GM18868 (cell line): ENCODE measurements around the gene PLEKHA7.

Source experiments
- ATAC-seq: cut with Tn5 transposase; IDR thresholded peaks from one replicate; pipeline ENCODE4 v1.9.1; 2021; ENCODE audit warnings: mild to moderate bottlenecking, moderate library complexity; ENCODE audit not compliant: unreplicated experiment

Gene PLEKHA7

DNA sequence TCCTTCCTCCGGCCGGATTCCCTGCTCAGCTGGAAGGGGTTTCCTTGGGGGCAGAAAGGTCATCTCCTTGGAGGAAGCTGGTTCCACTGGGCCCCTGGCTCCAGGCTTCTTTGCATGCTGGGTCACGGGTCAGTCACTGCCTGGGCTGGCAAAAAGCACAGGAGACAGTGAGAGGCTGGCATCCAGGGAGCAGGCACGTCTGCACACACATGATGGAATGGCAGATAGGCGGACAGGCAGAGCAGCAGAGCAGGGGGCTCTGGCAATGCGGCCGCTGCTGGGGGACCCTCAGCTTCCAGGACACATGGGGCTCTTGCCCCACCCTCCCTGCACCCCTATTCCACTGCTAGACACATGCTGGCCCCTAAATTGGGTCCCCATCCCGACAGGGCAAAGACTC lies 235.3 kb downstream of the PLEKHA7 start:
- no peak for ATAC-seq

DNA sequence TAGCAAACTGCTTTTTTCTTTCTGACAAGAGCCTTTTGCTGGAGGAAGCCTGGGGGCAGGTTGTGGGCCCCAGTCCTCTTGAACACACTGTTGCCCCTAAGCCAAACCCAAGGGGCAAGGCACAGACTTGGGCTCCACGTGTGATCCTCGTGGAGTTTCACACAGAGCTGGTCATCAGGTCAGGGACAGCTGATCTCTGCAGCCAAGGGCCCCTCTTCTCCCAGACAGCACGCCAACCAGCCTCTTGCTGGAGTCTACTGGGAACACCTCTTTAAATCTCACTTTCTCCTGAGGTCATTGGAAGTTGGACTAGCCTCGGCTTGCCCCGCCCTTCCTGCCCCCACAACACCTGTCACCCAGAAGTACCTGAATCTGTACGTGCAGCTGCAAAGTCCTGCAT lies 235.9 kb downstream of the PLEKHA7 start:
- no peak for ATAC-seq

DNA sequence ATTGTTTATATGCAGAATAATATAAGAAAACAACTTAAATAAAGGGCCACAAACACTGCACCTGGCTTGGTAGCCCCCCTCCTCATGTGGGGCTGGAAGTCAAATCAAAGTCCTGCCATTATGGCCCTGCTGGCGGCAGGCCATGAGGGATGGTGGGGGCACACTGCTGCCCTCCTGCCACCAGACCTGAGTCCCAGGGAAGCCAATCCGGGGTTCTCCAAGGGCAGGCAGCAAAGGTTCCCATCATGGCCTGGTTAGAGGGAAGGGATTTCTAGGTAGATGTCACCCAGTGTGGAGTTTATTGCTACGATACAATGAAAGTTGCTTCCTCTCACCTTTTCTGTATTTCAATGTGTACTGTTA lies 236.6 kb downstream of the PLEKHA7 start:
- no peak for ATAC-seq

DNA sequence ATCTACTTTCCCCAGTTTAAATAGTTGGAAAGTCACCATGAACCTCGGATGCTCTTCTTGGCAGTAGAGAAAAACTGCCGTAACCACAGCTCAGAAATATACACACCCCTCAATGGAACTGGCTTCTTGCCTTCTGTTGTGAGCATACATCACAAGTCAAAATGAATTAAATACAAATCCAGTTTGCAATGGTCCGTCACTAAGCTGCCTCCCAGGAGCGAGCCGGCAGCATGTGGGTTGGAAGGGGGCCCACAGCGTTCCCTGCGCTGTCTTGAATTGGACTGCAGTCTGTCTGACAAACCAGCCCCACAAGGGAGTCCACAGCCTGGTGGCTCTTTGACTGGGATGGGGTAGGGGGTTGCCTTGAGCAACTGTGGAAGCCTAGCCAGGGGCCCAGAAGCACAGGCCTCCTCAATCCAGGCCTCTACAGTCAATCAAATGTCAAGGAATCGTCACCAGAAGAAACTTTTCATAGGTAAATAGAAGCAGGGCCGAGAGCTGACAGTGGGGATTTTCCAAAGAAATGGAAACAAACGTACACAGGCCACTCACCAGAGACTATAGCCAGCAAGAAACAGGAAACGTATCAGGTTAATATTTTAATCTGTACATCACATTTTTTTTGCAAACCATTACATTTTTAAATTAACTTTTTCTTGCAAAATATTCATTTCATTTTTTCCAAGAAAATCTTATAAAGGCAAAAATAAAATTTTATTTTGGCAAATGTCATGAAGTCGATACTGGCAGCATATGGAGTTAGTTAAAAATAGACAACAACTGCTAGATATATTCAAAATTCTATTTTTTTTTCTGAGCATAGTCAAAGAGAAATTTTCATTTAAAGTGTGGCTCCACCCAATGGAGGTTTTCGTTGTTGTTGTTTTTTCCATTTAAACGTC lies 237.3 kb downstream of the PLEKHA7 start:
- ATAC-seq: no peak

DNA sequence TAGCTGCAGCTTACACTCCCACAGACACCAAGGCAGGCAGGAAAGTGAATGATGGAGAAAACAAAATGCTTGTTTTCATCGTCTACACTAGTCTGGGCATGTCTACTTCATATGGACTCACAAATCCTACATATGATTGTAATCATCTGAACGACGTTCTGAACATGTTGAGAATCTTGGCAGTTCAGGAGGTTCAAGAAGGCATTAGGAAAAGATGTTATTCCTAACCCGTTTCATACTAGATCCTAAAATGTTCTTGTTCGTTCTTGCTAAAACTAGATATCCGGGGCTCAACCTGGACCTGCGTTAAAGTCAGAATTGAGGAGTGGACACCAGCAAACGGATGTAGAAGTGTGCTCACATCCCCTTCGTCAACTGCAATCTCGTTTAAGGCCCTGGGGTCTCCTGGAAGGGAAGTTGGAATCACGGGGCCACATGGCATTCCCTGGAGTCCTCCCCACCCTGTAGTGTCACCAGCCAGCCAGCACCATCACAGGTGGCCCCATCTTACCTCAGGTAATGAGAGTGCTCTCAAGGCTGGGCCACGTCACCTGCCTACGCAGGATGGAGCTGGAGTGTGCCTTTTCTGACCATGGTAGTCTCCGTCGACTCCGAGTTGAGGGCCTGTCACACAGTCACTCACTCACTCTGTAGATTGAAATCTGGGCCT lies 238.5 kb downstream of the PLEKHA7 start:
- ATAC-seq: no peak

DNA sequence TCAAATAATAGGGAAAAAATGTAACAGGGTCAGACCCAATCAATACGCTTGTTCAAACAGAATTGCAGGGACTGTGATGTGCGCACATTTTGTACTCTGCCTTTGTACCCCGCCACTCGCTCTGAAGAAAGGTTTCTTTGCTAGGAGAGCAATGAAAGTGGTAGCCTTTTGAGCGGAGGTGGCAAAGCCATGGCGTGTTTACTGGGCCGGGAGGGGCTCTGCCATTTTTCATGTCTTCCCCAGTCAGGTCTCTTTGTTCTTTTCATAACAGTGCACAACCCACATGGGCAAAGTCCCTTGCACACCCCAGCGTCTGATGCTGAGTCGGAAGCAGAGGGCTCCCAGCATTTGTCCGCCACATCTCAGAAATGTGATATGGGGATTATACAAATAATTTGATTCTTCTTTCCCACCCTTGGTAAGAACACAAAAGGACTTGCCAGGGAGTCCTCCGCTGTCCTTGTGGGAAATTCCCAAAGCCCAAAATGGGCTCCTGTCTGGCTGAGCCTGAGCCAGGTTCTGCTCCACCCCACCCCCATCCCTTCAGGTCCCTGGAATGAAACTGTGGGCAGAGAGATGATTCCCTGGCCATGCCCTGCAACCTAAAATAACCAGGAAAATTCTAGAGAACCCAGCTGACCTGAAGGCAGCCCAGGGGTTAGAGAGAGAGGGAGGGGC lies 239.1 kb downstream of the PLEKHA7 start:
- no peak for ATAC-seq

DNA sequence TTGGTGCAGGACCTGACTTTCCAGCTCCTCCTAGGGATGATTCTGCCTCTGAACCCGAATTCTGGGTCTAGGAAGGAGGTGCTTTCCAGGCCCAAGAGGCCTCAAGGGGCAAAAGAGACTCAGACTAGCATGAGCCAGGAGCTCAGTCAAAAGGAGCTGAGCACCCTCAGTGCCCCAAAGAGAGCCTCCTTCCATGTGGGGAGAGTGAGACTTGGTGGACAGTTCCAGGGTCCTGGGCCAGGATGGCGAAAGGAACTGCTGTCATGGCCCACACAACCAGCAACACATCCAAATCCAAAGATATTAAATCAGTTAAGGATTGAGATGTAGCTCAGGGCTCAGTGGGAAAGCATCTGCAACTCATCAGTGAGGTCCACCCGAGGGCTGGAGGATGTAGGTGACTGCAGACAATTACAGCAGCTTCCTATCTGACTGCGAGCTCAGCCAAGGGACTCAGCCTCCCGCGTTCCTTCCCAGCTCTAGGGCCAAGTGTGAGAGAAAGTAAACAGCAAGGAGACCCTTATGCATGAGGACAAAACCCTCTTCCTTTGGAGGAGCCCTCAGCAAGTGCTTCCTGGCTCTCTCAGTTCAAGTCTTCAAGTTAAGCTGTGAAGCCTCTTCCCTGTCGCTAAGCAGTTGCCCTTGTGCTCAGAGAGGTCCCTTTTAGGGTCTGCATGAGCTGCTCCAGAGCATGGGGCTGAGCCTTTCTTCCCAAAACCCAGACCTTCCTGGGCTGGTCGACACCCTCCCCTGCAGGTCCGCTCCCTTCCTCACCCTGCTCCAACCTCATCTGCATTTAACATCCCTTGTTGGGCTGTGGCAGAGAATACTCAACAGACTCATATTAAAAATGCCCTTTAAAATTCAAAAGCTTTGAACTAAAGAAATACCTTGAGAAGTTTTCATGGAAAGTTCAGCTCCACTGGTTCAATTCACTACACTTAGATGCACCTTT lies 240.0 kb downstream of the PLEKHA7 start:
- ATAC-seq: no peak

DNA sequence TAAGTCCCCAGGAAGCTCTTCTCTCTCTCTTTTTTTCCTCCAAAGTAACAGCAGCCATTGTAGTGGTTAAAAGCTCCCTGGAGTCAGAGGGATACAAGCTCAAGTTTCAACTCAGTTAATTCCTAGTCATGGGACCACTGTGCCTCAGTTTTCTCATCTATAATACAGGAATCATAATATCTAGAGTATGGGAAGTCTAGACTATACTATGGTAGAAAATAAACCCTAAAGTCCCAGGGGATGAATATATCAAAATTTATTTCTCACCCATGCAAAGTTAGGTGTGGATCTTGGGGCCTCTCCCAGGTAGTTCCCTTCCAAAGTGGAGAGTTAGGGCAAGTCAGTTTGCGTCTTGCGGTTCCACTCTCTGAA lies 242.1 kb downstream of the PLEKHA7 start:
- no peak for ATAC-seq

DNA sequence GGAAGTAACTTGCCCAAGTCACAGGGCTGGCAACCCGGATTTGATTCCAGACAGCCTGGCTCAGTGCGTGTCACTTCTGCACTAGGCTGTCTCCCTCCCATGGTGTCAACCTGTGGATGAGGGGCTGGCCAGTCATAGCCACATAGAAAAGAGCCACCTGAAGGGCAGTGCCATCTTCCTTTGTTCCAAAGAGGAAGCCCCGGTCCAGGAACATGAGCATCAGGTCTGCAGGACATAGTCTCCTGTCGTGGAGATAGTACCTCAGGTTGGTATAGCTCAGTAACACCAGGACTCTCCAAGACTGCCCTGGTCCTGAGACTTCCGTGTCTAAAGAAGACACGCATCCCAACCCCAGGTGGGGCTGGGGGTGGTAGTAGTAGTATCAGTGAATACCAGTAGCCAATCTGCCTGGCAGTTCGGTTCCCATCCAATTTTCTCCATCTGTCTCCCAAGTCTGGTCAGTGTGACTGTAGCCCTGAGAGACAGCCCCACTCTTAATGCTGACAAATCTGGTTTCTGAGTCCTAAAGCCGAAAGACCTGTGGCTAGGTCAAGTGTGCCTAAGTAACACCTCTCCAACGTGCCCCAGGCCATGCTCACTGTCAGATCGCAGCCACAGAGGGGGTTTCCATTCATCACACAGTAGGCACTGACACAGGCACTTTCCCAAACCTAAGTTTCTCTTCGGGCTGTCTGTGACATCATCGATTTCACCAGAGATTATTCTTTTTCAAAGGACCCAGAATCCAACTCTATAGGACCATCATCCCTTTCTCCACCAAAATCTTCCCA lies 242.7 kb downstream of the PLEKHA7 start:
- peak; percentile 67 for ATAC-seq

DNA sequence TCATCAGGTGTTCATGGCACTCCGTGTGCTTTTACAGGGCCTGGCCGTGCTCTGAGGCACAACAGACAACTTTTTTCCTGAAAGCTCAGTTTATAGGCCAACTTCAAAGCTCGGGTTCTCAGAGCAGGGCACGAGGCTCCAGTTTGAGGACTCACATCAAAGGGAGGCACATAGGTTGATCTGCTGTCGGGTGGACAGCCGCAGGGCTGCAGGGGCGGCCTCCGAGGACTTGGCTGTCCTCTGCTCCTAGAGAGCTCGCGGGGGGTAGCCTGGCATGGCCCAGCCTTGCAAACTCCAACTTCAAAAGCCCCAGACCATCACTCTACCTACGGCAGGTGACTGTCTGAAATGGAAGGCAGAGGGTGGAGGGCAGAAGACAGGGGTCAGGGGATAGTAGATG lies 244.2 kb downstream of the PLEKHA7 start:
- ATAC-seq: no peak

DNA sequence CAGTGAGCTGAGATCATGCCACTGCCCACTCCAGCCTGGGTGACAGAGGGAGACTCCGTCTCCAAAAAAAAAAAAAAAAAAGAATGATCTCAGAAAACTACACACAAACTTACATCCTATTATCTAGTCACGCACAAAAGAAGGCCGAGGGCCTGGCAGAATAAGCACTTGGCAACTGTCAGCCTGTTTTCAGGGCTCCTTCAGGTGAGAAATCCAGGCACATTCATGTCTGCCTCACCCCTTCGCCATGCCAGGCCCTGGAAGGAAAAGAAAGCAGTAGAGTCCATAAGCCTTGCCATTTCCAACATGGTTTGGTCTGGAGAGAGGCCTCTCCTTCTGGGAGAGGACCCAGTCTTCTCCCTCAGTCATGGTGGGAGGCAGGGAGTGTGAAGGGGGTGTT lies 244.8 kb downstream of the PLEKHA7 start:
- no peak for ATAC-seq

DNA sequence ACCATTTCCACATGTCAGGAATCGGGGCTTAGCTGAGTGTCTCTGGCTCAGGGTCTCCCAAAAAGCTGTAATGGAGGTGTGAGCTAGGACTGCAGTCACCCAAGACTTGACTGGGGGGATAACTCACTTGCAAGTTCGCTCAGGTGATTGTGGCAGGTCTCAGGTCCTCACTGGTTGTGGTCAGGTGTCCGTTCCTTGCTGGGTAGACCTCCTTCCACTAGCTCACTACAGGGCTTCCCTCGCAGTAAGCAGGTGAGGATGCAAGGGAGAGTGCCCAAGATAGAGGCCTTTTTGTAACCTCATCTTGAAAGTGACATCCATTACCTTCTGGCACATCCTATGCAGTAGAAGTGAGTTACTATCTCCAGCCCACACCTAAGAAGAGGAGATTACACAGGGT lies 246.3 kb downstream of the PLEKHA7 start:
- ATAC-seq: no peak

DNA sequence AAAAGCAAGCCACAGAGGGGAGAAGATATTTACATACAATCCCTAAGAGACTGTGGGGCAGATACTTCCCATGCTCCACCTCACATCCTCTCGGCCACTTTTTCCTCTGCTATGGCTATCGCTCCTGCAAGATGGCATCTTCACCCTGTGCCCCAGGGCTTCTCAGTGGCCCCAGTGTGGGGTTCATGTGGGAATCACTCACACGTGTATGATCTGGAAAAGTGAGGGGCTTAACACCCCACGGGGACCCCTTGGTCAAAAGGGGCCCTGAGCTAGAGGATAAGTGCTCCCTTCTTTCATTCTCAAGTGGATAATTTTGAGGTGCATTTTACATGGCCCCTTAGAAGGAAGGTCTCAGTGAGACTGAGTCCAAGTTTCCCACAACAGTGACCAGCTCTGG lies 247.1 kb downstream of the PLEKHA7 start:
- no peak for ATAC-seq

DNA sequence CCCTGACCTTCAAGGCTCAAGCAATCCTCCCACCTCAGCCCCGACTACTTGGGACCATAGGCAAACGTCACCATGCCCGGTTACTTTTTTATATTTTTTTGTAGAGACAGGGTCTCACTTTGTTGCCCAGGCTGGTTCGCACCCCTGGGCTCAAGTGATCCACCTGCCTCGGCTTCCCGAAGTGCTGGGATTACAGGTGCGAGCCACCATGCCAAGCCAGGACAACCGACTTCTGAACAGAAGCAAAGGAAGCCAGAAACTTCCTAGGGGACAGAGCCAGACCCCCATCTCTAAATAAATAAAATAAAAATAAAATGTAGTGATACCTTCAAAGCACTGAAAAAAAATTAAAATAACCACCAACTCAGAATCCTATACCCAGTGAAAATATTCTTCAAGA lies 249.3 kb downstream of the PLEKHA7 start:
- ATAC-seq: no peak

DNA sequence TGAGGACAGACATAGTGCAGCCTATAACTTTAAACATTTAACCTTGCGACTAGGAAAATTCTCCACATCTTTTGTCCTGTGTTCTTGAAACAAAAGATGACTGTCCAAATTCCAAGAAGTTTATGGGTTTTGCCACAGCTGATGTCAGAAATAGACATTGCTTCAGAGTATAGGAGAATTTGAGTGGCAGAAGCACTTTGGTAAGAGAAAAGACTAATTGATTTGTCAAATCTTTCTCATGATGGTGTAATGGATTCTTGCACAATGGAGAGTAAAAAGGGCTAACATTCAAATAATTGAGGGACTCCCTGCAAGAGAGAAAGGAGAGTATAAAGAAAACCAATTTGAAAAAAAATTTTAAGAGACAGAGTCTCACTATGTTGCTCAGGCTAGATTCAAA lies 250.5 kb downstream of the PLEKHA7 start:
- no peak for ATAC-seq

DNA sequence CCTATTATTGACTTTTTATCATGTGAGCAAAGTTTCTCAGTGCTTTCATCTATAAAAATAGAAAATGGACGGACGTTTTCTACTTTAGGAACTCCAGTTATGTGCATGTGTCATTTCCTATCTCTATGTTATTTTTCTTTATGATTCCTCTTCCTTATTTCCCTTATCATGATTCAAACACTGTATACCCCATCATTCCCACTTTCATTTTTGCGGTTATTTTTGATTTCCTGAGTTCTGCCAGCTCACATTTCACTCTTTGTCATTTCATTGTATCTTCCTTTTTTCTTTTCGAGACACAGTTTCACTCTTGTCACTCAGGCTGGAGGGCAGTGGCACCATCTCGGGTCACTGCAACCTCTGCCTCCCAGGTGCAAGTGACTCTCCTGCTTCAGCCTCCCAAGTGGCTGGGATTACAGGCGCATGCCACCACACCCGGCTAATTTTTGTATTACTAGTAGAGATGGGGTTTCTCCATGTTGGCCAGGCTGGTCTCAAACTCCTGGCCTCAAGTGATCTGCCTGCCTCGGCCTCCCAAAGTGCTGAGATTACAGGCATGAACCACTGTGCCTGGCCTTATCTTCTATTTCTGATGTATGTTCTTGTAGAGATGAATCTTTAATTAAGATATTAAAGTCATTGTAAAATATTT lies 254.2 kb downstream of the PLEKHA7 start:
- no peak for ATAC-seq

DNA sequence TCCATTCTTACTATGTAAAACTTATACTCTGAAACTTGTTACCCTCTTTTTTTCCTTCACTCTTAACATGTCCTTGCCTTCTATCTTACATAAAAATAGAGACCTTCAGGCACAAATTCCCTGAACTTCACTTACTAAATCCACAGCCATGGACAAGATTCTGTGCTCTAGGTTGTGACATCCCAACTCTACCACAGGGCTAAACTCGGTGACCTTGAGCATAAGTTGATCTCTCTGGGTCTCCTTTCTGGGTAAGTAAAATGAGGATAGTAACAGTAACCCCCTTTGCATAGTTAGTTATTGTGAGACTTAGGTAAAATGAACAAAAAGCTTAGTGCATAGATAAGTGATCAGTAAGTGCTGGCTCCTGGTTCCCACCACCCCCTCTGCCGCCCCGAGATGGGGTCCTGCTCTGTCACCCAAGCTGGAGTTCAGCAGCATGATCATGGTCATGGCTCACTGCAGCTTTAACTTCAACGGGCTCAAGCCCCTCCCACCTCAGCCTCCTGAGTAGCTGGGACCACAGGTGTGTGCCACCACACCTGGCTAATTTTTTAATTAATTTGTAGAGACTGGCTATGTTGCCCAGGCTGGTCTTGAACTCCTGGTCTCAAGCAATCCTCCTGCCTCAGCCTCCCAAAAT lies 255.7 kb downstream of the PLEKHA7 start:
- no peak for ATAC-seq

DNA sequence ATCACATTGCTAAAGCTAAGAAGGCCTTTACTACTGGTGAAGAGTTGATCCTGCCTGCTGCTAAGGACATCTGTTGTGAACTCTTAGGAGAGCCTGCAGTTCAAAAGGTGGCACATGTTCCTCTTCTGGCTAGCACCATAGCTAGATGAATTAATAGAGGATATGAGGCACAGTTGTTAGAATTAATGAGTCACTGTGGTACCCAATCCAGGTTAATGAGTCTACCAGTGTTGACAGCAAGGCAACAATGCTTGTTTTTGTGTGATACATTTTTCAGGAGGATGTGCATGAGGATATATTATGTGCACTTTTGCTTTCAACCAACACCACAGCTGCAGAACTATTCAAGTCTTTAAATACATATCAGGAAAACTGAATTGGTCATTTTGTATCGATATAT lies 263.8 kb downstream of the PLEKHA7 start:
- ATAC-seq: no peak

DNA sequence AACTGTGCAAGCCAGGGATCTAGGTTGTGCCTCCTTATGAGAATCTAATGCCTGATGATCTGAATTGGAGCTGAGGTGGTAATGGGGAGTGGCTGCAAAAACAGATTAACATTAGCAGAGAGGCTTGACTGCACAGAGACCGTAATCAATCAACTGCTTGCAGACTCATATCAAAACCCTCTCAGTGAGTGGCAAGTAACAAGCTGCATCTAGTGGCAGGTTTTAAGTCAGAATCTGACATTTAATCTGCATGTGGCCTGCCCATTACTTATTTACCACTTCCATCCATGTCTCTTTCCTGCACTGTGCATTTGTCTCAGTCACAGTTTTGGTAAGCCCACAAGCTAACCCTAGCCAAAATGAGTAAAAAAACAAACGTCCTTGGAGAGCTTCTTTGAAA lies 264.5 kb downstream of the PLEKHA7 start:
- ATAC-seq: no peak
